HG02938 (cell line): Measurements from ENCODE around the gene CEP89.
"Not testable (repeated sequence)": the region's sequence is repeated elsewhere in the genome, so short reads cannot be mapped to it uniquely, and the experiment has no call there.

Experiments
- ATAC-seq: cut with Tn5 transposase; IDR thresholded peaks from one replicate; pipeline ENCODE4 v1.9.1; 2021; ENCODE audit warnings: mild to moderate bottlenecking, moderate library complexity; ENCODE audit not compliant: unreplicated experiment

Gene CEP89

DNA sequence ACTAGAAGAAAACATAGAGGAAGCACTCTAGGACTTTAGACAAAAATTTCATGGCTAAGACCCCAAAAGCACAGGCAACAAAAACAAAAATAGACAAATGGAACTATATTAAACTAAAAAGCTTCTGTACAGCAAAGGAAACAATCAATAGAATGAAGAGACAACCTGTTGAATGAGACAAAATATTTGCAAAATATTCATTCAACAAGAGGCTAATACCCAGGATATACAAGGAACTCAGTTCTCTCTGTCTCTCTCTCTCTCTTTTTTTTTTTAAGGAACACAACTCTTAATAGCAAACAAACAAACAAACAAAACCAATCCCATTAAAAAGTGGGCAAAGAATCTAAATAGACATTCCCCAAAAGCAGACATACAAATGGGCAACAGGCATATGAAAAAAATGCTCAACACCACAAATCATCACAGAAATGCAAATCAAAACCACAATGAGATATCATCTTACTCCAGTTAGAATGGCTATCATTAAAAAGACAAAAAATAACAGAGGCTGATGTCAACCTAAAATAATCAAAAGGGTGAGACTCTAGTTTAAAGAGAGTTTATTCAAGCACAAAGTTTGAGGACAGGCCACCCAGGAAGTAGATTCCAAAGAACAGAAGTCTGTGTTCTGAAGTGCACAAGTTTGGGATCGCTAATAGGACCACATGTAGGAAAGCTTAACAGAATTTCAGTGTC, 75.1 kb downstream of the CEP89 start:
- no peak for ATAC-seq

DNA sequence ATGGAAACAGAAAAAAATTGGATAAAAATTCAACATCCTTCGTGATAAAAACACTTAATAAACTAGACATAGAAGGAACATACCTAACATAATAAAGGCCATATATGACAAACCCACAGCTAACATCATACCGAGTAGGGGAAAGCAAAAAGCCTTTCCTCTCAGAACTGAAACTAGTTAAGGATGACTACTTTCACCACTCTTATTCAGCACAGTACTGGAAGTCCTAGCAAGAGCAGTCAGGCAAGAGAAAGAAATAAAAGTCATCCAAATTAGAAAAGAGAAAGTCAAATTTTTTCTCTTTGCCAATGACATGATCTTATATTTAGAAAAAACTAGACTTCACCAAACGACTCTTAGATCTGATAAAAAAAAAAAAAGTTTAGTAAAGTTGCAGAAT, 76.4 kb downstream of the CEP89 start:
- ATAC-seq, result peak; percentile 89

DNA sequence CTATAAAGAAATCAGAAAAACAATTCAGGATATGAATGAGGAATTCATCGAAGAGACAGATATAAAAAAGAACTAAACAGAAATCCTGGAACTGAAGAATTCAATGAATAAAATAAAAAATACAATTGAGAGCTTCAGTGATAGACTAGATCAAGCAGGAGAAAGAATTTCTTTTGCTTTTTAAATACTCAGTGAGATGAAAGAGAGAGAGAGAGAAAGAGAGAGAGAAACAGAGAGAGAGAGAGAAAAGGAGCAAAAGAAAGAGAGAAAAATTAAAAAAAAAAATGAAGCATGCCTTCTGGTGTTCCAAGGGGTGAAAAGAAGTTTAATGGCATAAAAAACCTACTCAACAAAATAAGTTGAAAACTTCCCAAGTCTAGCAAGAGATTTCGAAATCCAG, 80.1 kb downstream of the CEP89 start:
- no peak for ATAC-seq

DNA sequence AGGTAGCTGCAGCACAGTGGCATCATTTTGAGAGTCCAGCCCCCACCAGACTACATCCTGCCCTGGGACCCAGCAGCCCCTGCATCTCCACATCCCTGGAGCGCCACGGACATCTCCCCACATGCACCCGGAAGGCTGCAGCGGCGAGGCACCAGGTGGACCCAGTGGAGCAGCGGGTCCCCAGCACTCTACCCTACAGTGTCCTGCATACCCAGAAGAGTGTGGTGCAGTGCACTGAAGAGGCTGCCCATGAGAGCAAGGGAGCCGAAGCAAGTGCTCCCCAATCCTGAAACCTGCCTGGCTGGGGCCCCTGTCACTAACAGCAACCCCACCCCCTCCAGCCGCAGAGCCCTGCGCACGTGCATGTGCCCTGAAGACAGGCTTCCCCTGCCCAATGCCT, 80.9 kb downstream of the CEP89 start:
- no peak for ATAC-seq

DNA sequence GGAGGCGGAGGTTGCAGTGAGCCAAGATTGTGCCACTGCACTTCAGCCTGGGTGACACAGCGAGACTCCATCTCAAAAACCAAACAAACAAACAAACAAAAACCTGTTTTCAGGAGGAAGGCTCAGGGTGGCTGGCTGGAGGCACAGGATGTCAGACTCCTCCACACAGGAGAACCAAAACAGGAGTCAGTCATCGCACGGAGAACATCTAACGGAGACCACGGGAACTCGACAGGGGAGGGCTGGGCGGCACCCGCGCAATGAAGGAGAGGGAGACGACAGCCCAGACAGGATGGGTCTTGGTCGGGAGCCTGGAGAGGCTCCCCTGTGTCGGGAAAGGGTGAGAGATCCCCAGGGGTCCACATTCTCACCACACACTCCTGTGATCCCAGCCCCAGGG, 81.4 kb downstream of the CEP89 start:
- no peak for ATAC-seq

DNA sequence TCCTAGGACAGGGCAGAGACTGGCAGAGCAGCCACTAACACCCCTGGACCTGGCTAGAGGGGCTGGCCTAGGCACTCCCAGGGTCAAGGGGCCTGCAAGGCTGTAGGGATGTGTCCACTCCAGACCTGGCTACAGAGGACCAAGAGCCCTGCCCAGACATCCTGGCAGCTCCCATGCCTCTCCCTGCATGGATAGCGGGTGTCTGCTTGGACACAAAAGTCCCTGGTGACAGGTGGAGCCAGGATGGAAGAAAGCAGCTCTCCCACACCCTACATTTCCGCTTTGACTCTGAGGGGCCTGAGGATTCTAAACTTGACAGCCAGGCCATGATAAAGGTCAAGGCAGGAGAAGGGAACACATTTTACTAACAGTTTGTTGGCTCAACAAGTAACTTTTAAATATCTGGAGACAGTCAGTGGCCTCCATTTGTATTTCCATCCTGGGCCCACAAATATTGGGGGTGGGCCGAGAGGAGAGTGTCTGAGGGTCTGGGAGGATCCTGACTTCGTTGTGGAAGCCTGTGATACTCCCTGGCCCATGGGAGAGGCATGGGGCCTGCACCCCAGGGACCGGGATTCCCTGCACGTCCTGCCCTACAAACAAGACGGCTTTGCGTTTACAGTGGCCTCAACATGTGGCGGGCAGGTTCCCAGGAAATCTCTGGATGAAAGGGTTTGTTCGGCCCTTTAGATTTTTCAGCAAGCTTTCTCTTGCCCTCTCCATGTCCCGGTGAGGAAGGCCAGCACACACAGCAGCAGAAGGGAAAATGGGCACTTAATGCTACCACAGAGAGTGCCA, 82.4 kb downstream of the CEP89 start:
- ATAC-seq, result no peak

DNA sequence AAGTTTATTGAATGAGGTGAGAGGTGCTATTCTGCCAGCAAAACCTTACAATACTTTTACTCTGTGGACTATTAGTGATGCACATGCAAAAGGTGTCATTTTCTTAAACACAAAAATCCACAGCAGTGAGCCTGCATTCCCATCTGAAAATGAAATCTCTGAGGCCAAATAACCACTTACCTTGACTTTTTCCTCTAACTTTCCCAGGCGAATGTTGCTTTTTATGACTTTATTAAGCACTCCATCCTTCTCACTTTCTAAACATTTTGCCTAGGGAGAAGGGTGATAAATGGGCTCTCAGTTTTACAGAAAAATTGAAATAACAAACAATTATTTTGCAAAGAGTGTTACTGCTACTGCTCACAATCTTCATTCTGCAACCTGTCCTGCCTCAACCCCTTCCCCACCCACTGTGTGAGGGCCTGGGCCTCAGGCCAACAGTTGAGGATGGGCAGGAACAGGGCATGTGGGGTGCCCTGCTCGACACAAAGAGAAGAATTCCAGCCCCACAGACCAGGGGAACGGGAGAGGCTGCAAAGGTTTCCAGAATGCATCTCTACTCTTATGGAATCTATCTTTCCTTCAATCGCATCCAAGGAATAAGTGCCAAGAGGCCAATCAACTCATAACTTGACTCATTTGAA, 84.1 kb downstream of the CEP89 start:
- ATAC-seq, result no peak

DNA sequence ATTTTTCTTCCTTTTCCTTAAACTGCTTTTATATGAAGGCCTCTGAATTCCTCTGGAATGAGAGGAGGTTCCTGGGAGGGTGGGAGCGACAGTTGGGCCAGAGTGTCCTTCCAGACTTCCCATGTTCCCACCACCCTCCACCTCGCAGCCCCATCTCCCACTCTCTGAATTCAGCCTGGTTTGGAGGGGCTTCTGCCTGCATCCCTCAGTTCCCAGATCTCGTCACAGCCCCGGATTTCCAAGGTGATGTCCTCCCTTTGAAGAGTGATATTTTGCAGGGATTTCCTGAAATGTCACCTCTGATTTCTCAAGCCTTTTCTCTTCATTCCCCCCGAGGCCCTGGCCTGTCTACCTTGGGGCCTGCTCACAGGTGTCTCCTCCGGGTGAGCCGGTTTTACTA, 85.5 kb downstream of the CEP89 start:
- ATAC-seq, result no peak

DNA sequence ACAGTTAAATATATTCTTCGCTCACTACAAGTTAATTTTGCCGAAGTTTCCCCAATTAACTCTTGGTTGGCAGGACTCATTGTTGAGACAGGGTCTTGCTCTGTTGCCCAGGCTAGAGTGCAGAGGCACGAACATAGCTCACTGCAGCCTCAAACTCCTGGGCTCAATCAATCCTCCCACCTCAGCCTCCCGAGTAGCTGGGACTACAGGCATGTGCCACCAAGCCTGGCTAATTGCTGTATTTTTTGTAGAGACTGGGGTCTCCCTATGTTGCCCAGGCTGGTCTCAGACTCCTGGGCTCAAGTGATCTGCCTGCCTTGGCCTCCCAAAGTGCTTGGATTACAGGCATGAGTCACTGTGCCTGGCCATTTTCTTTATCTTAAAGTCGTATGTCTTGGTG, 86.5 kb downstream of the CEP89 start:
- not testable (repeated sequence) for ATAC-seq

DNA sequence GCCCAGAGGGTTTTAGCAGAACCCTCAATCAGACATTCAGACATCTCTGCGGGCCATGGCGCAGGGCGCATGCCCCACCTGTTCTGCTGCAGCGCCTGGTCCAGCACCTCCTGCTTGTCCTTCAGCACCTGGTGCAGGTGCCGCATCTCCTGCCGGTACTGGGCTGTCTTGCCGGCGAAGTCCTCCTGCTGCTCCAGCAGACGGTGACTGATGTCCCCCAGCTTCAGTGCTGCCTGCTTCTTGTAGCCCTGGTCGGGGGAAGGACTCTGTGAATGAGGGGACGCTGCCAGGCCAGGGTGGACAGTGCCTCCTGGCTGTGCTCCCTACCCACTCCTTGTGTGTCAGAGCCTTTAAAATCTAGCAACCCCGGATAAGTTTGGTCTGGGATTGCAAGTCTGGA, 90.0 kb downstream of the CEP89 start:
- no peak for ATAC-seq

DNA sequence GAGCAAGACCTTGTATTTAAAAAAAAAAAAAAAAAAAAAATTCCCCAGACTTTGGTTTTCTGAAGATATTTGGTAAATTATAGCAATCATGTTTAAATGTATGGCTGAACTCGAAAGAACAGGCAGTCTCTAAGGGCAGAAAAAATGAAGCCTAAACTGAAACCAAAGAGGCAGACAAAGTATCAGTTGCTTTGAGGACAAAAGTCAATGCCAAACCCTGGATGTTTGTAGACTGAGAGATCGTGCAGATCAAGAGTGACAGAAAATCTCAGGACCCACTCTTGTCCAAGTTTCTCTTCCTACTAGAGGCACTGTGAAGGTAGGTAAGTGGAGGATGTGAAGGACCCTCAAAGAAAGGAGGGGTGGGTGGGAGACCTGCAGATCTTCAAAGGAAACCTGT, 91.1 kb downstream of the CEP89 start:
- ATAC-seq, result no peak

DNA sequence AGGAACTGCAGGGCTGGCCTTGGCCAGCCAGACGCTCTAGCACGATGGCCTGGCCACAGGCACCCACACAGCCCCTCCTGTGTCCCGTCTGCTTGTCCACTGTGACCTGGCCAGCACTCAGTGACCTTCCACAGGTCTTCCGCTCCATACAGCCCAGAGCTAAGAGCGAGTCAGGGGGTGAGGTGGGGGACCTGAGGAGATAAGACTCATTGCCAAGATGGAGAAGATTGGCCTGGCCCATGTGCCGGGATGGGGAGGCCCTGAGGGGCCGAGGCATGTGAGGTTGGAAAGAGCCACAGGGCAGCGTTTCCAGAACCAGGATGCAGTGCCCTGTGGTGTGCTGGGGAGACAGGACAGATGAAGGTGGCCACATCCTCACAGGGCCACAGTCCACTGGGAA, 92.0 kb downstream of the CEP89 start:
- ATAC-seq, result no peak

DNA sequence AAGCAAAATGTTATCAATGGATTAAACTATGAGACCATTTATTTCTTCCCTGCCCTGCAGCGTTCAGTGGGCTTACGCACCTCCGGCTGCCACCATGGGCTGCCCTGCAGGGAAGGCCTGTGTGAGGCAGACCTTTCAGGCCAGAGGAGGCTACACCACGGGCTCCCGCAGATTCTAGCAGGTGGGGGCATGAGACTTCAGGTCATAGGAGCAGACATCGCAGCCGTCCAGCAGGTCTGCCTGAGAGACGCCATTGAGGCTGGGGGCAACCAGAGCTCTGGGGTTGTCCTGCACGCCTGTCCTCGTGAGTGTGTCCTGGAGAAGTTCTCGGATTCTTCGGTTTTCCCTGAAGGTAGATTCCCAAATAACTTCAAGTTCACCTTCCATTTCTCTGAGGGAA, 92.8 kb downstream of the CEP89 start:
- no peak for ATAC-seq

DNA sequence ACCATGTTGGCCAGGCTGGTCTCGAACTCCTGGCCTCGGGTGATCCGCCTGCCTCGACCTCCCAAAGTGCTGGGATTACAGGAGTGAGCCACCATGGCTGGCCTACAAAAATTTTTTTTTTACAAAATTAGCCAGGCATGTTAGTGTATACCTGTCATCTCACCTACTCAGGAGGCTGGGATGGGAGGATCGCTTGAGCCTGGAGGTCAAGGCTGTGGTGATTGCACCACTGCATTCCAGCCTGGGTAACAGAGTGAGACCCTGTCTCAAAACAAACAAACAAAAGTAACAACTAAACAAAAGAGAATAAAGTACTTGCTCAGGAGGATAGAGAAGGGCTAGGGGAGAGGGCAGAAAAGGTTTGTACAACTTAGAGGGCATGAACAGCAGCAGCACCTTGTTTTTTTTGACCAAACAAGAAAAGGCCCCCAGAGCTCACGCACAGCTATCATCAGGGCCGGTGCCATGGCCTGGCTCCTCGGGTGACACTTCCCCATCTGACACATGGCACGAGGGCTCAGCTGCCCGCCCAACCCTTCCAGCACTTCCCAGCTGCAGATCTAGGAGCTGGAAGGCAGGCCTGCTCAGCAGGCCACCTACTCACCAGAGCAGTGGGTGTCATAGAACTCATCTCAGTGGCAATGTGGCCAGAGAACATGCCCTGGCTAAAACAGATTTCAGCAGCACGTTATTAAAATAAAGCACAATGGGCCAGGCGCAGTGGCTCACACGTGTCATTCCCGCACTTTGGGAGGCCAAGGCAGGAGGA, 93.6 kb downstream of the CEP89 start:
- ATAC-seq, result no peak

DNA sequence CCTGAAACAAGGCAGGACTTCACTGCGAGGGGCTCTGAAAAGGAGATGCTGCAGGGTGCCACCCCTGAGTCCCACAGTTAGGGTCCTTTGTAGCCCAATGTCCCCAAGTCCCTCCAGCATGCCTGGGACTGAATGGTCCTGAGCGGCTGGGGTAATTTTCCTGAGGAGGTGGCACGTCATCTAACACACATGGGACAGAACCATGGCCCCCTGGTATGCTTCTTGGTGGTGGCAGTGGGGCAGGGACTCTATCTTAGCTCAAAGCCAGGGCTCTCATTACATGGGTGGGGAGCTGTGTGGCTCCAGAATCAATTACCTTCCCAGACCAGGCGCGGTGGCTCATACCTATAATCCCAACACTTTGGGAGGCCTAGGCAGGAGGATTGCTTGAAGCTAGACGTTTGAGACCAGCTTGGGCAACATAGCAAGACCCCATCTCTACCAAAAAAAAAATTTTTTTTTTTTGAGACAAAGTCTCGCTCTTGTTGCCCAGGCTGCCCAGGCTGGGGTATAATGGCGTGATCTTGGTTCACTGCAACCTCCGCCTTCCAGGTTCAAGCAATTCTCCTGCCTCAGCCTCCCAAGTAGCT, 94.3 kb downstream of the CEP89 start:
- ATAC-seq, result no peak

DNA sequence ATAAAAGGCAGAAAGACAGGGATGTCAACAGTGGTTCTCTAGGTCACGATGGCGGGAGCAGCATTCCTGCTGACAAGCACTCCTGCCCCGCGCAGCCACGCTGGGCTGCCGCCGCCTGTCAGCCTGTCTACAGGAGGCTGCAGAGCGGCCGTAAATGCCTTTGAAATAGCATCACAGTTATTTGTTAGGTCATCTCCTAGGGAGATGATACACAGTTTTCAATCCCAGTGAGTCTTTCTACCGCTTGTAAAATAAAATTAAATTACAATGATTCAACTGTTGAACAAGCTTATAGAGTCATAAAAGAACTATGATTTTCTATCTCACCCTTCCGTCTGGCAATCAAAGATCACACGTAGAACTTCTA, 94.9 kb downstream of the CEP89 start:
- ATAC-seq, result no peak

DNA sequence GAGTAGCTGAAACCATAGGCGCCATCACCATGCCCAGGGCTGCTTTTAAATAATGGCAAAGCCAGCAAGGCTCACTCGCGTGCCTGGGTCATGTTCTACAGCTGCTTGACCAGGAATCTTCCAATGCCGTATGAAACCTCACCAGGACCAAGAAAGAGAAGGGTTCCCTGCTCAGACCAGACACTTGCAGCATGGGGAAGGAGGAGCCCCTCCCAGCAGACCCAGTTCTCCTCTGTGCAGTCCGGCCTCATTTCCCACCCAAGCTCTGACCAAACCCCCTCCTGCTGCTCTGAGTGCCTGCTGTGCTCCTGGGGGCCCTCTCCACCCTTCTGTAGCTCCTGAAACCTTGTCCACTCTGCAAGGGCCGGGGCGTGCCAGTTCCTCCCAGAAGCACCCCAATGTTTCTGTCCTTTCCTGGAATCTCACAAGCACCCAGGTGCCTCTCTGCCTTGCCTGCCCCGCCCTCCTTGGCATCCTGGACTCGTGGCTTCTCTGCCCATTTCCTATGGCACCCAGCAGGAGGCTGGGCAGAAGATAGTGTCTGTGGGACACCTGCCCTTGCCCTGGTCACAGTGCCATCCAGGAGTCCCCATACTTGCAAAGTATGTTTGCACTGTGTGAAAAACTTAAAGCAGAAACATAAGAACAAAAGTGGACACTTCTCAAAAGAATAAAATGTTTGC, 95.4 kb downstream of the CEP89 start:
- ATAC-seq, result no peak

DNA sequence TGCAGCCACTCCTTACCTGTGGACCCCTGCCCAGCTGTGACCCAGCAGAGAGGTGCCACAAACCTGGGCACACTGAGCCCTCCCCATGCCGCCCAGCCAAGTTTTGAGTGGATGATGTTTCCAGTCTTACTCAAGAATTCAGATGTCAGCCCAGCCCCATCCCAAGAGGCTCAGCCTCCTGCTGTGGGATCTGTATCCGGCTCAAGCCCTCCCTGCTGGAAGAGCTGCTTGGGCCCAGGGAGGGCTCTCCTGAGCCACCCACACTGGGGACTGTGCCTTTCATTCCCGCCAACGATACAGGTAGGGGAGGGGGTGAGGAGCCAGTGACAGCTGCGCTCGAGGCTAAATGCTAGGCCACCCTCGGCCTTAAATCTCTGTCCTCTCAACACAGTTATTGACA, 96.3 kb downstream of the CEP89 start:
- ATAC-seq, result no peak

DNA sequence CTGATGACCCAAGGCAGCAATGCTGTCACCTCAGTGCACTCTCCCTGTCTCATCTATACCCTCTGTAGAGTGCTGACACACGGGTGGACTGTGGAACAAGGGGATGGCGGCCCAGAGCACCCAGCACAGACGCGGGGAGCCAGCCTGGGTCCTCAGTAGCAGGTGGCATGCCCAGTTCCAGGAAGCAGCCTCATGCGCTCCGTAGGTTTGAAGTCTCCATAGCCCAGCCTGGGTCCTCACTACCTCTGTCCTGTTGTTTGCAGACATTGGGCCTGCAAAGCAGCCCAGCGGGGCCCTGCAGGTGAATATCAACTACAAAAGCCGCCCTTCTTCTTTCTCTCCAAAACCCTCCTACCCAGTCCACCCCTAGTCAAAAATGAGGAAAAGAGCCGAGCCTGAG, 97.2 kb downstream of the CEP89 start:
- ATAC-seq, result no peak

DNA sequence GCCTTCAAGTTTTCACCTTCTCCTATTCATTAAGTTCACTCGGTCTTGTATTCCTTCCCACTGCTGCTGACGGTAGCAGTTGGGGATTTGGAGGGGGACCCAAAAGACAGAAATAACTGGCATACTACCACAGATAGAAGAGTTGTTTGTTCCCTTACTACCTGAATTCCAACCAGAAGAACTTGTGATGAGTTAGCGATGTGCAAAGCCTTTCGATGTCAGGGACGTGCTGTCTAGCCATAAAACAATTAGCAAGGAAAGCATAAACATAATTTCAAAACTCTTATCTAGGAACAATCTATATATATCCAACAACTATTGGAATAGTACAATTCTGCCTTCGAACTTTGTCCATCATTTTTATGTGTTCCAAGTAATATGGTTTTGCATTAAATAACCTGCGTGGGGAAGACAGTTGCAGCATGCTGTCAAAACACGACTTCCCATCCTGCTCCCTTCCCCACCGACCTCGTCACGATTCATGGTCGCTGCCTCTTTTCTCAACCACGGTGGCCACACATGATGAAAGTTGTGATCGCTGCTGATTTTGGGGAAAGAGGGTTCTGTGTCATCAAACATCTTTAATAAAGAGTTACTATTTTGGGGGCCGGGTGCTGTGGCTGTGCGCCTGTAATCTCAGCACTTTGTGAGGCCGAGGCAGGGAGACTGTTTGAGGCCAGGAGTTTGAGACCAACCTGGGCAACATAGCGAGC, 98.4 kb downstream of the CEP89 start:
- no peak for ATAC-seq
